ENCODE measurements around the gene COL1A1.

- TF ChIP-seq, protein P1, sequence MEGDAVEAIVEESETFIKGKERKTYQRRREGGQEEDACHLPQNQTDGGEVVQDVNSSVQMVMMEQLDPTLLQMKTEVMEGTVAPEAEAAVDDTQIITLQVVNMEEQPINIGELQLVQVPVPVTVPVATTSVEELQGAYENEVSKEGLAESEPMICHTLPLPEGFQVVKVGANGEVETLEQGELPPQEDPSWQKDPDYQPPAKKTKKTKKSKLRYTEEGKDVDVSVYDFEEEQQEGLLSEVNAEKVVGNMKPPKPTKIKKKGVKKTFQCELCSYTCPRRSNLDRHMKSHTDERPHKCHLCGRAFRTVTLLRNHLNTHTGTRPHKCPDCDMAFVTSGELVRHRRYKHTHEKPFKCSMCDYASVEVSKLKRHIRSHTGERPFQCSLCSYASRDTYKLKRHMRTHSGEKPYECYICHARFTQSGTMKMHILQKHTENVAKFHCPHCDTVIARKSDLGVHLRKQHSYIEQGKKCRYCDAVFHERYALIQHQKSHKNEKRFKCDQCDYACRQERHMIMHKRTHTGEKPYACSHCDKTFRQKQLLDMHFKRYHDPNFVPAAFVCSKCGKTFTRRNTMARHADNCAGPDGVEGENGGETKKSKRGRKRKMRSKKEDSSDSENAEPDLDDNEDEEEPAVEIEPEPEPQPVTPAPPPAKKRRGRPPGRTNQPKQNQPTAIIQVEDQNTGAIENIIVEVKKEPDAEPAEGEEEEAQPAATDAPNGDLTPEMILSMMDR (IDR thresholded peaks at IDR 0.05; ENCODE audit: borderline replicate concordance, extremely low read depth, low read length, poor library complexity, severe bottlenecking), result no peak
- no peak for TF ChIP-seq EZH2 (IDR thresholded peaks at IDR 0.05; ENCODE audit: borderline replicate concordance, low read depth, low read length, severe bottlenecking)
Observed at GRCh38 chr17:50188921-50189549, 12.4 kb downstream of the COL1A1 start.

Data from DND-41 (cell line).